Muscle layer of colon (tissue), 2 donors: ENCODE data around the gene FAM136A.

Experiments used
- H3K27ac ChIP-seq: one replicate; pipeline ENCODE4 v1.7.0; 2013; ENCODE audit warnings: low read depth, mild to moderate bottlenecking, low read length, moderate library complexity
- H3K27me3 ChIP-seq, 2 donors: one replicate each; pipeline ENCODE4 v1.7.0; 2013; ENCODE audit warnings: low read length in 2 of 2, mild to moderate bottlenecking in 2 of 2; ENCODE audit not compliant: insufficient read depth in 2 of 2, control insufficient read depth in 1 of 2
- H3K36me3 ChIP-seq: one replicate; pipeline ENCODE4 v1.7.0; 2013; ENCODE audit warnings: mild to moderate bottlenecking, low read length; ENCODE audit not compliant: insufficient read depth
- H3K4me1 ChIP-seq: one replicate; pipeline ENCODE4 v1.7.0; 2013; ENCODE audit warnings: mild to moderate bottlenecking, low read length; ENCODE audit not compliant: insufficient read depth
- H3K4me3 ChIP-seq, 2 donors: one replicate each; pipeline ENCODE4 v1.7.0; 2013; ENCODE audit warnings: low read length in 2 of 2, low read depth in 1 of 2, mild to moderate bottlenecking in 1 of 2, moderate library complexity in 1 of 2
- H3K9ac ChIP-seq: one replicate; pipeline ENCODE4 v1.7.0; 2013; ENCODE audit warnings: low read length
- H3K9me3 ChIP-seq: one replicate; pipeline ENCODE4 v1.7.0; 2013; ENCODE audit warnings: mild to moderate bottlenecking, low read length
- donor health status: abdominal sarcoma.
- donor health status: Adenocarcinoma of cecum.

Gene FAM136A

GRCh38 chr2:70301344-70302194 is at the start of gene FAM136A:
Gene FAM136A, minus strand, starts transcription at chr2:70302067. Its CDS starts 56 bp downstream, at chr2:70302011.
- Histone ChIP-seq H3K27ac (peak within 1 kb of the TSS; percentile 87), H3K4me1 (peaks cover 7% of the 10 kb centered on the region), H3K27me3 (no peaks in the 10 kb centered on the region), H3K9me3 (no peaks in the 10 kb centered on the region), H3K36me3 (peaks cover 11% of the 10 kb centered on the region), H3K4me3 (peak within 1 kb of the TSS; percentile 69 to 79), H3K9ac (peak within 1 kb of the TSS; percentile 7)

- H3K4me1 ChIP-seq, result no peaks in the 10 kb centered on the region
- H3K9me3 ChIP-seq, result no peaks in the 10 kb centered on the region
- H3K36me3 ChIP-seq, result no peaks in the 10 kb centered on the region
- no peaks in the 10 kb centered on the region for H3K27me3 ChIP-seq
- H3K27ac ChIP-seq, result no peak overlapping the region
- H3K4me3 ChIP-seq, result no peak overlapping the region
- H3K9ac ChIP-seq, result no peak overlapping the region
Measured at GRCh38 chr2:70349921-70350685, 48.2 kb upstream of the FAM136A start.

- Histone ChIP-seq H3K27ac (no peak overlapping the region), H3K4me3 (no peak overlapping the region), H3K9me3 (no peaks in the 10 kb centered on the region), H3K4me1 (no peaks in the 10 kb centered on the region), H3K27me3 (no peaks in the 10 kb centered on the region), H3K9ac (no peak overlapping the region), H3K36me3 (no peaks in the 10 kb centered on the region)
Measured at GRCh38 chr2:70347831-70348230, 46.0 kb upstream of the FAM136A start.

GRCh38 chr2:70344195-70344594 is 42.3 kb upstream of the FAM136A start:
- Histone ChIP-seq H3K36me3 (no peaks in the 10 kb centered on the region), H3K9ac (no peak overlapping the region), H3K4me1 (no peaks in the 10 kb centered on the region), H3K27me3 (no peaks in the 10 kb centered on the region), H3K27ac (no peak overlapping the region), H3K4me3 (no peak overlapping the region), H3K9me3 (no peaks in the 10 kb centered on the region)

GRCh38 chr2:70341477-70341765 is 39.6 kb upstream of the FAM136A start:
- Histone ChIP-seq H3K4me1 (no peaks in the 10 kb centered on the region), H3K36me3 (no peaks in the 10 kb centered on the region), H3K9me3 (no peaks in the 10 kb centered on the region), H3K9ac (no peak overlapping the region), H3K27me3 (no peaks in the 10 kb centered on the region), H3K4me3 (no peak overlapping the region), H3K27ac (no peak overlapping the region)

GRCh38 chr2:70340761-70341476 is 39.1 kb upstream of the FAM136A start:
- Histone ChIP-seq H3K27ac (no peak overlapping the region), H3K4me1 (no peaks in the 10 kb centered on the region), H3K36me3 (no peaks in the 10 kb centered on the region), H3K9me3 (no peaks in the 10 kb centered on the region), H3K9ac (no peak overlapping the region), H3K27me3 (no peaks in the 10 kb centered on the region), H3K4me3 (no peak overlapping the region)

- no peak overlapping the region for H3K9ac ChIP-seq
Measured at GRCh38 chr2:70340075-70340474, 38.2 kb upstream of the FAM136A start.

GRCh38 chr2:70336552-70336951 is 34.7 kb upstream of the FAM136A start:
- H3K27ac ChIP-seq, result no peak overlapping the region
- no peak overlapping the region for H3K9ac ChIP-seq
- H3K36me3 ChIP-seq, result no peaks in the 10 kb centered on the region
- H3K4me3 ChIP-seq, result no peak overlapping the region
- no peaks in the 10 kb centered on the region for H3K27me3 ChIP-seq
- no peaks in the 10 kb centered on the region for H3K9me3 ChIP-seq
- H3K4me1 ChIP-seq, result no peaks in the 10 kb centered on the region

More at GRCh38 chr2:70340075-70340474, 38.2 kb upstream of the FAM136A start:
- H3K9me3 ChIP-seq, result no peaks in the 10 kb centered on the region
- no peaks in the 10 kb centered on the region for H3K27me3 ChIP-seq
- no peaks in the 10 kb centered on the region for H3K4me1 ChIP-seq
- no peak overlapping the region for H3K4me3 ChIP-seq
- no peak overlapping the region for H3K27ac ChIP-seq
- no peaks in the 10 kb centered on the region for H3K36me3 ChIP-seq

- H3K4me1 ChIP-seq, result no peaks in the 10 kb centered on the region
- H3K27ac ChIP-seq, result no peak overlapping the region
- H3K9me3 ChIP-seq, result no peaks in the 10 kb centered on the region
- no peak overlapping the region for H3K4me3 ChIP-seq
- no peaks in the 10 kb centered on the region for H3K27me3 ChIP-seq
- no peaks in the 10 kb centered on the region for H3K36me3 ChIP-seq
- H3K9ac ChIP-seq, result no peak overlapping the region
Measured at GRCh38 chr2:70331012-70331411, 29.1 kb upstream of the FAM136A start.

GRCh38 chr2:70330476-70330875 is 28.6 kb upstream of the FAM136A start:
- H3K27ac ChIP-seq, result no peak overlapping the region
- H3K4me3 ChIP-seq, result no peak overlapping the region
- H3K36me3 ChIP-seq, result no peaks in the 10 kb centered on the region
- H3K4me1 ChIP-seq, result no peaks in the 10 kb centered on the region
- H3K9me3 ChIP-seq, result no peaks in the 10 kb centered on the region
- H3K9ac ChIP-seq, result no peak overlapping the region
- H3K27me3 ChIP-seq, result no peaks in the 10 kb centered on the region

GRCh38 chr2:70328921-70329561 is 27.2 kb upstream of the FAM136A start:
- no peaks in the 10 kb centered on the region for H3K36me3 ChIP-seq
- H3K9me3 ChIP-seq, result no peaks in the 10 kb centered on the region
- no peak overlapping the region for H3K9ac ChIP-seq
- H3K4me3 ChIP-seq, result no peak overlapping the region
- H3K27me3 ChIP-seq, result no peaks in the 10 kb centered on the region
- no peaks in the 10 kb centered on the region for H3K4me1 ChIP-seq
- H3K27ac ChIP-seq, result no peak overlapping the region
